KMS-11 (cell line): ENCODE data around the gene MINDY2.

ENCODE experiments used
- H2AFZ ChIP-seq: fragments of 200-600 bp; sonication (generic); 2 replicates; pipeline ENCODE4 v1.6.1; 2016; ENCODE audit warnings: antibody characterized with exemption, mixed run types, low read depth
- H3K27ac ChIP-seq: fragments of 200-600 bp; sonication (generic); 2 replicates; pipeline ENCODE4 v1.6.1; 2016; ENCODE audit warnings: mild to moderate bottlenecking, mixed run types
- H3K27me3 ChIP-seq: fragments of 200-600 bp; sonication (generic); 2 replicates; pipeline ENCODE4 v1.6.1; 2017; ENCODE audit warnings: mild to moderate bottlenecking, low read depth, mixed run types, moderate library complexity; ENCODE audit not compliant: insufficient read depth
- H3K36me3 ChIP-seq: fragments of 200-600 bp; sonication (generic); 2 replicates; pipeline ENCODE4 v1.6.1; 2017; ENCODE audit warnings: mild to moderate bottlenecking, mixed run types; ENCODE audit not compliant: insufficient read depth
- H3K4me1 ChIP-seq: fragments of 200-600 bp; sonication (generic); 2 replicates; pipeline ENCODE4 v1.6.1; 2016; ENCODE audit warnings: mild to moderate bottlenecking, low read depth, mixed run types; ENCODE audit not compliant: poor library complexity, severe bottlenecking
- H3K4me2 ChIP-seq: fragments of 200-600 bp; sonication (generic); 2 replicates; pipeline ENCODE4 v1.7.0; 2016; ENCODE audit warnings: mild to moderate bottlenecking, mixed run types
- H3K4me3 ChIP-seq: fragments of 200-600 bp; sonication (generic); IDR thresholded peaks from 2 replicates; pipeline ENCODE4 v1.6.1; 2017; ENCODE audit warnings: low read depth, low read length, mixed read lengths; ENCODE audit not compliant: insufficient read depth
- H3K79me2 ChIP-seq: fragments of 200-600 bp; sonication (generic); 2 replicates; pipeline ENCODE4 v1.6.1; 2016; ENCODE audit warnings: low read depth, mixed run types; ENCODE audit not compliant: insufficient read depth
- H3K9ac ChIP-seq: fragments of 200-600 bp; sonication (generic); 2 replicates; pipeline ENCODE4 v1.6.1; 2016; ENCODE audit warnings: mild to moderate bottlenecking, mixed run types
- H4K20me1 ChIP-seq: fragments of 200-600 bp; sonication (generic); 2 replicates; pipeline ENCODE4 v1.6.1; 2016; ENCODE audit warnings: mild to moderate bottlenecking, mixed run types; ENCODE audit not compliant: insufficient read depth
- TF ChIP-seq, protein P1 (sequence below): fragments of 200-600 bp; sonication (generic); conservative IDR thresholded peaks from 2 replicates; pipeline ENCODE4 v1.6.1; 2017; ENCODE audit warnings: low read depth, mild to moderate bottlenecking, antibody characterized with exemption, low read length, moderate library complexity, mixed read lengths

Gene MINDY2

DNA sequence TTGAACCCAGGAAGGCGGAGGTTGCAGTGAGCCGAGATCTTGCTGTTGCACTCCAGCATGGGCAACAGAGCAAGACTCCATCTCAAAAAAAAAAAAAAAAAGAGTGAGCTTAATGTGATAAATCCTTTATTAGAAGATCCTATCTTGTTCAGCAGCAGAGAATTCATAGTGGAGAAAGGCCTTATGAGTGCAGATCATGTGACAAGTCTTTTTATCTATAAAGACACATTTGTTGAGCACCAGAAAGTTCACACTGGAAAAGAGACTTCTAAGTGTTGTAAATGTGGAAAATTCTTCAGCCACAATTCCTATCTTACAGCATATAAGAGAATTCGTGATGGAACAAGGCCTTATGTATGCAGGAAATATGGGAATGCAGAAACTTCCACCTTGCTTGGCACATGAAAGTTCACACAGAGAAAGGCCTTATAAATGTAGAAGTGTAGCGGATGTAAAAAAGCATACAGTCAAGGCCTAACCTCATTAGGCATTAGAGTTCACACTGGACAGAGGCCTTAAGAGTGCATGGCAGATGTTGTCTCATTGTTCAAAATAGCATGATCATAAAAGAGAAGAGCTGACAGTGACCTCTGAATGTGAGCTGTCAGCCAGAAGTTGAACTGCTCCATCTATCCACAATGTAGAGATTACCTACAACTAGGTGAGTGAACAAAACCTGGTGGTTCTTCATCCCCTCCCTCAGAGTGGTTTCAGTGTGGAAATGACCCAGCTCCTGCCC, 38.3 kb upstream of the MINDY2 start:
- no peak overlapping the region for H3K27ac ChIP-seq
- no peaks in the 10 kb centered on the region for H3K36me3 ChIP-seq
- no peak overlapping the region for H3K9ac ChIP-seq
- H3K4me1 ChIP-seq: peaks cover 19% of the 10 kb centered on the region
- no peak overlapping the region for H2AFZ ChIP-seq
- no peak overlapping the region for H3K4me3 ChIP-seq
- H3K4me2 ChIP-seq: no peak overlapping the region
- TF ChIP-seq, protein P1, sequence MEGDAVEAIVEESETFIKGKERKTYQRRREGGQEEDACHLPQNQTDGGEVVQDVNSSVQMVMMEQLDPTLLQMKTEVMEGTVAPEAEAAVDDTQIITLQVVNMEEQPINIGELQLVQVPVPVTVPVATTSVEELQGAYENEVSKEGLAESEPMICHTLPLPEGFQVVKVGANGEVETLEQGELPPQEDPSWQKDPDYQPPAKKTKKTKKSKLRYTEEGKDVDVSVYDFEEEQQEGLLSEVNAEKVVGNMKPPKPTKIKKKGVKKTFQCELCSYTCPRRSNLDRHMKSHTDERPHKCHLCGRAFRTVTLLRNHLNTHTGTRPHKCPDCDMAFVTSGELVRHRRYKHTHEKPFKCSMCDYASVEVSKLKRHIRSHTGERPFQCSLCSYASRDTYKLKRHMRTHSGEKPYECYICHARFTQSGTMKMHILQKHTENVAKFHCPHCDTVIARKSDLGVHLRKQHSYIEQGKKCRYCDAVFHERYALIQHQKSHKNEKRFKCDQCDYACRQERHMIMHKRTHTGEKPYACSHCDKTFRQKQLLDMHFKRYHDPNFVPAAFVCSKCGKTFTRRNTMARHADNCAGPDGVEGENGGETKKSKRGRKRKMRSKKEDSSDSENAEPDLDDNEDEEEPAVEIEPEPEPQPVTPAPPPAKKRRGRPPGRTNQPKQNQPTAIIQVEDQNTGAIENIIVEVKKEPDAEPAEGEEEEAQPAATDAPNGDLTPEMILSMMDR: no peak
- peaks cover 92% of the 10 kb centered on the region for H3K79me2 ChIP-seq
- H4K20me1 ChIP-seq: peaks cover 22% of the 10 kb centered on the region
- no peaks in the 10 kb centered on the region for H3K27me3 ChIP-seq

DNA sequence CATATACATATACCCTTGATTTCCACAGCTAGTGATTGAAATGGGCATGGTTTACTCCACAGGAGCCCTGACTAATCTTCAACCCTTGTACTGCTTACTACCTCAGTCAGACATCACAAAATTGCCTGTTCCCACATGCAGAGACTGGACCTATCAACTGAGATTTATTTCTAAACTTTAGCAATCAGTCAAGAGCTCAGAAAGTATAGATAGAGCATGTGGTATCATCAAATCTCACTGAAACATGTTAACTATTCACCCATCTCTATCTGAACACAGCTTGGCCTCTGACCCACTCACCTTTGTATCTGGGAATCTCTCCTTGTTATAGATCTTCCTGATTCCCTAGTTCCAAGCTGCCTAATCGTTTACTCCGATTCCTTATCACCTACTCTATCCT, 36.2 kb upstream of the MINDY2 start:
- Histone ChIP-seq H2AFZ (no peak overlapping the region), H3K36me3 (no peaks in the 10 kb centered on the region), H3K27me3 (no peaks in the 10 kb centered on the region), H3K4me2 (no peak overlapping the region), H3K4me3 (no peak overlapping the region), H3K79me2 (peaks cover 92% of the 10 kb centered on the region), H3K27ac (no peak overlapping the region), H3K4me1 (peaks cover 19% of the 10 kb centered on the region), H4K20me1 (peaks cover 22% of the 10 kb centered on the region), H3K9ac (no peak overlapping the region)
- TF ChIP-seq, protein P1: no peak

DNA sequence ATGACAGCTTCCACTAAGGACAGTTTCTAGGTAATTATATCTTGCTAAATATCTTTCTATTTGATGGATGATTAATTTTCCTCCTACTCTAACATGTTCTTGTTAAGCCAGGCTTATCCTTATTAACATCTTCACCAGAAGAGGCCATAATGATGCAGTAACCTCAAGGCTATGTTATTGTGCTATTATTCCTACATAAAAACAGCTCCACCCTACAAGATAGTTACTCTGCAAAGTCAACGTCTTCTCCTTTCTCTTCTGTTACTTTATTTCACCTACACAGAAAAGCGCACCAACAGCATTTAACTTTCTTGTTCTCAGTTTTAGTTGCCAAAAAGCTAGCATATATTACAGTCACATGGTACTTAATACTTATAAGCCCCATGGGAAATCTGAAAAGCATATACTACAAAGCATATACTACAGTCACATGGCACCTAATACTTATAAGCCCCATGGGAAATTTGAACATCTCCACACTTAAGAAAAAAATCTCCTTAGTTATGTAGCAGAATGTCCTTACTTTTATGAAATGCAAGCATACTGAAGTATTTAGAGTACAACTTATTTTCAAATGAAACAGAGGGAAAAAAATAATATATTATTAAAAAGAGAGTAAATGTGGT, 35.0 kb upstream of the MINDY2 start:
- no peak overlapping the region for H3K27ac ChIP-seq
- H3K4me3 ChIP-seq: no peak overlapping the region
- H3K4me1 ChIP-seq: peaks cover 18% of the 10 kb centered on the region
- H3K79me2 ChIP-seq: peaks cover 92% of the 10 kb centered on the region
- no peaks in the 10 kb centered on the region for H3K36me3 ChIP-seq
- H3K4me2 ChIP-seq: no peak overlapping the region
- no peak overlapping the region for H2AFZ ChIP-seq
- TF ChIP-seq, protein P1: no peak
- no peak overlapping the region for H3K9ac ChIP-seq
- H4K20me1 ChIP-seq: peaks cover 12% of the 10 kb centered on the region
- H3K27me3 ChIP-seq: no peaks in the 10 kb centered on the region

DNA sequence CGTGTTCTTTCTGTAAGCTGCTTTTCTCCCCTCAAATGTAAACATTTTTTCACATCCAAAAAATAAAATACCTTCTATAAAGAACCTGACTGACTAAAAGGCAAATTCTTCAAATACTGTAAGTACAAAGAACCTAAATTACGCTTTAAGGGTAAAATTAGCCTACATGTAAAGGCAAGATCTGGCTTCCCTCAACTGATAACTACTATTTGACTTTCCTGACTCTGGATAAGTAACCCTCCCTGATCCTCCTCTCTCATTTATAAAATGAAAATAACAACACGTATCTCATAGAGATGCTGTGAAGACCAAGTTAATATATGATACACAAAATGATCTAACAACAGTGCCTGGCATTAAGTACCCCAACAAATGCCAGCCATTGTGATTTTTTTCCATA, 33.8 kb upstream of the MINDY2 start:
- TF ChIP-seq, protein P1: no peak
- H3K4me1 ChIP-seq: peaks cover 20% of the 10 kb centered on the region
- H3K4me2 ChIP-seq: no peak overlapping the region
- no peak overlapping the region for H2AFZ ChIP-seq
- peaks cover 9% of the 10 kb centered on the region for H4K20me1 ChIP-seq
- no peak overlapping the region for H3K9ac ChIP-seq
- no peaks in the 10 kb centered on the region for H3K27me3 ChIP-seq
- no peaks in the 10 kb centered on the region for H3K36me3 ChIP-seq
- peaks cover 93% of the 10 kb centered on the region for H3K79me2 ChIP-seq
- H3K27ac ChIP-seq: no peak overlapping the region
- no peak overlapping the region for H3K4me3 ChIP-seq
